HG02943 (cell line): ENCODE measurements around the gene PPP1R12B.
"Not testable (repeated sequence)": the region's sequence is repeated elsewhere in the genome, so short reads cannot be mapped to it uniquely, and the experiment has no call there.

Experiments
- ATAC-seq: cut with Tn5 transposase; IDR thresholded peaks from one replicate; pipeline ENCODE4 v1.9.1; 2021; ENCODE audit warnings: mild to moderate bottlenecking, low read depth, moderate library complexity; ENCODE audit not compliant: unreplicated experiment

PPP1R12B gene

GRCh38 chr1:202593845-202594244 is 245.3 kb downstream of the PPP1R12B start:
- ATAC-seq, result no peak

DNA sequence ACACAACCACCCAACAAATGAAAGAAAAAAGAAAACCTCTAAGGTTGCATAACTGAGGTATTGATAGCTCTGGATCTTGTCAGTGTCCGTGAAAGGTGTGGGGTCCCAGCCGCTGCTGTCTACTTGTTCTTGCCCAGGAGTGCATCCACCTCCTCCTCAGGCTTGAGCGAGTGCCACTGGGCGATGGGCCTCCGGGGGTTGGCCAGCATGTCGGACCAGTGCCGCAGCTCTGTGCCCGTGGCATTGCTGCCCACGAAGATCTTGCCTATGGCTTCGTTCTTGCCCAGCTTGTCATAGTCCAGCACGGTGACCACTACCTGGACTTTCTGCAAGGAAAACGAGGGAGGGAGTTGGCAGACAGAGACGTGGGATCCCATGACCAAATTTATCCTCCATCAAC is 248.1 kb downstream of the PPP1R12B start:
- ATAC-seq, result no peak

- ATAC-seq, result no peak
These were observed 248.7 kb downstream of the PPP1R12B start for GRCh38 chr1:202597090-202597761.

GRCh38 chr1:202599669-202600431 is 251.4 kb downstream of the PPP1R12B start:
- no peak for ATAC-seq

- ATAC-seq, result no peak
These were observed 252.0 kb downstream of the PPP1R12B start for GRCh38 chr1:202600432-202601041.

- no peak for ATAC-seq
These were observed 254.9 kb downstream of the PPP1R12B start for GRCh38 chr1:202603435-202603834.

DNA sequence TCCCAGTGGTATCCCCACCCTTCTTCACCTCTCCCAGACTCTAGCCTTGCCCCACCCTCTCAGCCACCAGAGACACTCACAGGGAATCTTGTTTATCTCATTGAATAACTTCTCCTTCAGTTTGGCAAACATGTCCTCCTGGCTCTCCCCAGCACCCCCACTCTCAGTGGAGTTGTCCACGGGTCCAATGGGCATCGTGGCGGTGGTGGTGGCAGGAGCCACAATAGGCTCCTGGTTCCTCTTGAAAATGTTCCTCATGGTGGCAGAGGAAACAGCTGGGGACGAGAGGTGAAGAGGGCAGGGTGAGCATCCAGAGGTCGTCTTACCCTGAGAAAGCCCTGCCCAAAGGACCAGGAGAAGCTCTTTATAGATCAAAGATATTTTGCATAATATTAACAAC is 257.0 kb downstream of the PPP1R12B start:
- ATAC-seq, result no peak

- not testable (repeated sequence) for ATAC-seq
These were observed 263.5 kb downstream of the PPP1R12B start for GRCh38 chr1:202612036-202612435.

DNA sequence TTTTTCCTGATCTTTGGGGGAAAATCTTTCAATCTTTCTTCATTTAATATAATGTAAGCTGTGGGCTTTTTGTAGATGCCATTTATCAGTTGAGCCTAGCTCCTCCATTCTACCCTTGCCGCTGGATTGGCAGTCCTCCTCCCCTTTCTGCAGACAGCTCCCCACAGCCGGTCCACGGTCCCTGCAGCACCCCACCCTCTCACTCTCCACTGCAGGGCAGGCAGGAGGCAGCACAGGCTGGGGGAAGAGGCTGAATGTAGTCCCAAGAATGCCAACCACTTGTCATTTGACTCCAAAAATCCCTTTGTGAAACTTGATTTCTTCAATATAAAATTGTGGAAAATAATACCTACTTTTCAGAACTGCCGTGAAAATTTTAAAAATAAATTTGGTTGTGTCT is 265.1 kb downstream of the PPP1R12B start:
- no peak for ATAC-seq

- not testable (repeated sequence) for ATAC-seq
These were observed 266.1 kb downstream of the PPP1R12B start for GRCh38 chr1:202614363-202615207.

GRCh38 chr1:202615208-202615500 is 266.7 kb downstream of the PPP1R12B start:
- not testable (repeated sequence) for ATAC-seq

DNA sequence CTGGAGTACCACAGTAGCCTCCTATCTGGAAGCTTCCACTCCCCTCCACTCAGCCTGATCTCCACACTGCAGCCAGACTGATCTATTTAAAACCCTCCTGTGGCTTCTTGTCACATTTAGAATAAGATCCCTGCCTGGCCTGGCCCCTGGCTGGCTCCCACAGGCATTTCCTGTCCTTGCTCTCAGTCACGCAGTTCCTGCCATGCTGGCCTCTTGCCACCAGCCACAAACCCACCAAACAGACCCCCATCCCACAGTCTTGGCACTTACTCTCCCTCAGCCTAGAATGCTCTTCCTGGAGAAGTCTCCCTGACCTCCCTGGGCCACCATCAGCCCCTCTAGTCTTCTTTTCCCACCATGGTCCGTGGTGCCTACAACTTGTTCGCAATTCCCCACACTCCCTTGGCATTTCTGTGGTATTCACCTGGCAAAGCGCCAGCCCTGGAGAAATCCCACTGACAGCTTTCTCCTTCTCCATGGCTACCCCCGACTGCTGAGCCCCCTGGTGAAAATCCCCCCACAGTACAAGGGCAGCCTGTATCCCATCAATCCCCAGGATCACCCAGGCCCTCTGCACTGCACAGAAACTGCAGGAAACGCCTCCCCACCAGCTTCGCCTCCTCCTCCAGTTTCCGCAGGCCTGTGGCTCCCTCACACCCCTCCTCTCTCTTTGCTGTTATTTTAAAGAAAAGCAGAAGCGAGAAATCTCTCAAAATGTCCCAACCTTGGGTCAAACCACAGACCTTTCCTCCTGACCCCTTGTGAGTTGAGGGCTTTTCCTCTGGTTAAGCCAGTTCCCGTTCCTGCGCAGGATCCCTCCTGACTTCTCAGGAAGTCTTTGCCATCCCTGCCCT is 267.2 kb downstream of the PPP1R12B start:
- peak; percentile 68 for ATAC-seq

DNA sequence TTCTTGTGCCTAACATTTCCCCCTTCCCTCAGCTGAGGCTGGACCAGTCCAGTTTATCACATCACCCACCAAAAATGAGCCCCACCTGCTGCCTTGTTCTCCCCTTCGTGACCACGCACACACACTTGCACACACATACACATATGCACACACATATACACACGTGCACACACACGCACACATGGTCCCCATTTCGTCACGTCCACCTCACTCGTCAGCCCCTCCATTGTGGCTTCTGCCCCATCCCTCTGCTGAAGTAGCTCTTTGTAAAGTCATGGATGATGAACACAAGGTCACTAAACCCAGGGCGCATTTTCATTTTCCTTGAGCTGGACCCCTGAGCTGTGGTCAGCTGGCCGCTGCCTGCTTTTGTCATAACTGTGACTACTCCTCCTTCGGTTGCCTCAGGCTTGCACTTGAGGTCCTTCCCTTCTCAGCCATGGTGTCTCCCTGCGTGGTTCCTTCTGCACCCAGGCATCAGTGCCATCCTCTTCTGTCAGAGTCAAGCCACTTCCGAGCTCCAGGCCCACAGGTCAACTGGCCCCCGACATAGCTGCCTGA is 267.9 kb downstream of the PPP1R12B start:
- ATAC-seq, result peak; percentile 13

DNA sequence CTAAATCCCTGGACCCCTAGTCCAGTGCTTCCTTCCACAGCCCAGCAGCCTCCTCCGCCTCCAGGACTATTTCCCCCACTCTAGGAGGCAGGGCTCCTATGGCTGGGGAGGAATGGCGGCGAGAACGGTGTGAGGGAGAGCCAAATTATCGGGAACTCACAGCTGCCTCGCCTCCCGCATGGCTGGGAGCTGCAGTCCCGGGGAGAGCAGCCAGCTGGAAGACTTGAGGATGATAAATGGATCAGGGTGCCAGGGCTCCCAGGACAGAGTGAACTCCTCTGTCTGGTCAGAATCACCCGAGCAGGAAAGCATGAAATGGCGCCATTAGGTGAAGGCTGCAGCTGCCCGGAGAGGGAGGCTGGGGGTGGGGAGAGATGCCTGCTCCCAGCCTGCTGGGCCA is 270.5 kb downstream of the PPP1R12B start:
- ATAC-seq, result not testable (repeated sequence)

GRCh38 chr1:202619505-202619904 is 271.0 kb downstream of the PPP1R12B start:
- ATAC-seq, result no peak

DNA sequence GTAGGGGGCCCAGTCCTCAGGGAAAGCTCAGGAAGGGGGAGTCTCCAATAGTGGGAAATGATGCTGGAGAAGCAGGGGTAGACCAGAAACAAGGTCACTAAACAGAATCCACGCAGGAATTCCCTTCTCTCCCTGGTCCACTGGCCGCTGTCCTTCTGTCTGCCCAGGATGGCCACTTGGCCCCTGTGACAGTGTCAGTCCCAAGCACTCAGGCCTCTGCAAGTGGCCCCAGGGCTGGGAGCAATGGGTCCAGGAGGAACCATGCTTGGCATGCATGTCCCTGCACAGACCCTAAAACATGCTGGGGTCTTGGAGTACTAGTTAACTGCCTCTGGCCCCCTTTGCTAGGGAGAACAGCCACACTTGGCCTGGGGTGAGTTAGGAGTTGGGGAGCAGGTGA is 271.5 kb downstream of the PPP1R12B start:
- not testable (repeated sequence) for ATAC-seq

GRCh38 chr1:202621446-202621845 is 272.9 kb downstream of the PPP1R12B start:
- no peak for ATAC-seq

- no peak for ATAC-seq
These were observed 273.9 kb downstream of the PPP1R12B start for GRCh38 chr1:202622388-202622787.

- ATAC-seq, result no peak
These were observed 274.6 kb downstream of the PPP1R12B start for GRCh38 chr1:202623075-202623474.

DNA sequence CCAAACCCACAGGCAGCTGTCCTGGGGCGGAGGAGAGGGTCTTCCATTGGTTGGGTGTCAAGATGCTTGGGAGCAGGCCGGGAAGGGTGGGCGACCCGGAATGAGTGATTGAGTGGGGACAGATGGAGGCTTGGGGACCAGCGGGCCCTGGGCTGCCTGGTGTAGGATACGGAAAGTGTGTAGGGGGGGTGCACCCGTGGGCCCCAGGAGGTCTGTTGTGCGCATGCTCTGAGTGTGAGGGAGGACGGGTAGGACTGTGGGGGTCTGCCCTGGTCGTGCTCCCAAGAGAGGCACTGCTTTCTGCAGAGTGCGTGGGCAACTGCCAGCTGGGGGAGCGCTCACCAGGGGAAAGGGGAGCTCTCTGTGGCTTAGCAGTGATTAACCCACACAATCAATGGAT is 275.0 kb downstream of the PPP1R12B start:
- not testable (repeated sequence) for ATAC-seq
